HCT116 (cell line): ENCODE data around the gene SC5D. TPM values are rescaled to one million over a fixed set of nuclear protein-coding genes. Genes with fewer than 3 reads are reported as not detected.

ENCODE experiments used
- ATAC-seq: fragments of 200-7000 bp; cut with Tn5 transposase; 2 replicates; pipeline ENCODE4 v1.9.1; 2020; ENCODE audit warnings: mild to moderate bottlenecking, moderate library complexity
- BruUV-seq: library from RNA; stranded (reverse); fragments of 400-500 nt; replicated peaks from 2 replicates; lab custom pipeline; 2021; lab: Mats Ljungman, UMichigan
- CTCF ChIA-PET: fragments of 300-600 bp; sonication (Branson Sonifier 250); formaldehyde crosslinking; loops from one replicate; lab custom pipeline; 2021; ENCODE audit warnings: antibody characterized with exemption; lab: Charles Lee
- POLR2A ChIA-PET: fragments of 300-600, 350-600 bp; sonication (Branson Sonifier 250); formaldehyde crosslinking; loops from one replicate; lab custom pipeline; 2021; ENCODE audit warnings: antibody characterized with exemption; lab: Charles Lee
- RAD21 ChIA-PET, 2 experiments: fragments of 300-600 bp; sonication (Branson Sonifier 250); formaldehyde crosslinking; loops; one replicate each; lab custom pipeline; 2023; ENCODE audit warnings: low total read pairs in 2 of 2; ENCODE audit not compliant: uncharacterized antibody in 2 of 2, unreplicated experiment in 2 of 2, low non-redundant PET in 1 of 2; lab: Charles Lee
- DNase-seq: peaks from one replicate; pipeline ENCODE4 v3.0.0-alpha.2; 2010; ENCODE audit warnings: low read depth, low spot score
- H2AFZ ChIP-seq: fragments of 200-600 bp; shearing (Covaris generic), sonication (generic); 2 replicates; pipeline ENCODE4 v1.6.1; 2017; ENCODE audit warnings: low read depth, mixed run types, mixed read lengths, antibody characterized with exemption, low read length; ENCODE audit not compliant: poor library complexity, severe bottlenecking
- H3K27ac ChIP-seq: 2 replicates; pipeline ENCODE4 v1.5.1; 2012; ENCODE audit warnings: low read depth, low read length
- H3K27me3 ChIP-seq: fragments of 200-600 bp; sonication (generic); 2 replicates; pipeline ENCODE4 v1.6.1; 2016; ENCODE audit warnings: mixed run types, low read length, mixed read lengths; ENCODE audit not compliant: insufficient read depth
- H3K36me3 ChIP-seq, 2 experiments: fragments of 200-500 bp in 1 of 2; fragments of 200-600 bp in 1 of 2; sonication (Bioruptor generic) in 1 of 2; sonication (generic) in 1 of 2; 2 replicates each; pipeline versions ENCODE4 v1.5.1 to v1.6.1; 2014 to 2016; ENCODE audit warnings: low read length in 2 of 2, inconsistent platforms in 1 of 2, mixed read lengths in 1 of 2, mixed run types in 1 of 2; ENCODE audit not compliant: insufficient read depth in 2 of 2, control insufficient read depth in 1 of 2
- H3K4me1 ChIP-seq, 2 experiments: fragments of 200-600 bp in 1 of 2; sonication (generic) in 1 of 2; 2 replicates each; pipeline versions ENCODE4 v1.5.1 to v1.6.1; 2012 to 2017; ENCODE audit warnings: low read length in 2 of 2, inconsistent platforms in 1 of 2, mild to moderate bottlenecking in 1 of 2, mixed read lengths in 1 of 2, mixed run types in 1 of 2, moderate library complexity in 1 of 2; ENCODE audit not compliant: insufficient read depth in 2 of 2, control insufficient read depth in 1 of 2
- H3K4me2 ChIP-seq: fragments of 200-600 bp; sonication (generic); 2 replicates; pipeline ENCODE4 v1.6.1; 2017; ENCODE audit warnings: mixed run types, low read length, mixed read lengths
- H3K4me3 ChIP-seq, 2 experiments: fragments of 200-600 bp in 1 of 2; sonication (generic) in 1 of 2; replicated peaks in 1 of 2; 2 replicates each; pipeline ENCODE4 v1.5.1; 2011 to 2016; ENCODE audit warnings: low read length in 2 of 2, control low read depth in 1 of 2, low read depth in 1 of 2, mild to moderate bottlenecking in 1 of 2, mixed read lengths in 1 of 2, mixed run types in 1 of 2
- H3K79me2 ChIP-seq: fragments of 200-600 bp; sonication (generic); 2 replicates; pipeline ENCODE4 v1.6.1; 2017; ENCODE audit warnings: mild to moderate bottlenecking, mixed run types, low read length, moderate library complexity, mixed read lengths; ENCODE audit not compliant: insufficient read depth
- H3K9ac ChIP-seq: fragments of 200-600 bp; sonication (generic); 2 replicates; pipeline ENCODE4 v1.6.1; 2016; ENCODE audit warnings: low read length, mixed read lengths
- H3K9me2 ChIP-seq: fragments of 200-600 bp; sonication (generic), shearing (Covaris generic); 2 replicates; pipeline ENCODE4 v1.6.1; 2017; ENCODE audit warnings: mixed run types, mild to moderate bottlenecking, moderate library complexity; ENCODE audit not compliant: insufficient read depth
- H3K9me3 ChIP-seq, 2 experiments: fragments of 200-500 bp in 1 of 2; fragments of 200-600 bp in 1 of 2; sonication (Bioruptor generic) in 1 of 2; sonication (generic) in 1 of 2; 2 replicates each; pipeline ENCODE4 v1.6.1; 2014 to 2017; ENCODE audit warnings: low read length in 2 of 2, mixed read lengths in 2 of 2, inconsistent platforms in 1 of 2, low read depth in 1 of 2, mild to moderate bottlenecking in 1 of 2, mixed run types in 1 of 2, moderate library complexity in 1 of 2; ENCODE audit not compliant: control insufficient read depth in 1 of 2, insufficient read depth in 1 of 2
- H4K20me1 ChIP-seq: fragments of 200-600 bp; sonication (generic), shearing (Covaris generic); 2 replicates; pipeline ENCODE4 v1.6.1; 2017; ENCODE audit warnings: mixed run types, mild to moderate bottlenecking, moderate library complexity; ENCODE audit not compliant: insufficient read depth
- CTCF ChIP-seq, 3 experiments: fragments of 200-600 bp in 1 of 3; sonication (generic) in 1 of 3; IDR thresholded peaks in 2 of 3; conservative IDR thresholded peaks in 1 of 3; 2 replicates each; pipeline ENCODE4 v1.5.1; 2012 to 2017; ENCODE audit warnings: low read depth in 2 of 3, low read length in 2 of 3, antibody characterized with exemption in 1 of 3, borderline replicate concordance in 1 of 3, control low read depth in 1 of 3, mild to moderate bottlenecking in 1 of 3, mixed read lengths in 1 of 3, mixed run types in 1 of 3, moderate library complexity in 1 of 3; ENCODE audit not compliant: insufficient read depth in 1 of 3
- ELF1 ChIP-seq: IDR thresholded peaks from 2 replicates; pipeline ENCODE4 v1.6.1; 2012; ENCODE audit warnings: low read depth, borderline replicate concordance
- RAD21 ChIP-seq: IDR thresholded peaks from 2 replicates; pipeline ENCODE4 v1.6.1; 2012; ENCODE audit warnings: low read depth, mild to moderate bottlenecking
- intact Hi-C: fragments of 100-400 bp; cut with micrococcal nuclease; formaldehyde crosslinking; loops from 2 replicates; pipeline ENCODE4 v1.10.0; 2022
- total RNA-seq: library from RNA; stranded (reverse); gene quantifications from one replicate; pipeline ENCODE4 v1.2.1, GENCODE V29; 2021; ENCODE audit not compliant: unreplicated experiment

The SC5D gene
- total RNA-seq, 1 experiment from 2014 or later: 24.1 TPM

GRCh38 chr11:121318848-121319834 is 26.6 kb downstream of the SC5D start:
- H2AFZ ChIP-seq: peak overlapping the region; percentile 29
- intact Hi-C loops: loop anchor here (1.0 kb wide), 1 partner anchor 272 kb away; no protein-coding TSS in a partner anchor
- peak; percentile 32 for DNase-seq
- H3K9me3 ChIP-seq: no peaks in the 10 kb centered on the region
- no peaks in the 10 kb centered on the region for H3K9me2 ChIP-seq
- ChIA-PET CTCF (interaction anchor here (1.0 to 1.5 kb wide), 2 partner anchors 10 to 272 kb away, joined by 3 to 18 read pairs; no protein-coding TSS in a partner anchor), POLR2A (no interaction called here), RAD21 (no interaction called here)
- ATAC-seq: peak; percentile 90
- H3K4me1 ChIP-seq: no peaks in the 10 kb centered on the region
- H3K27ac ChIP-seq: no peak overlapping the region
- peak overlapping the region; percentile 5; the same call in 1 of the 2 replicates for H3K4me2 ChIP-seq
- no peak overlapping the region for H3K9ac ChIP-seq
- H3K27me3 ChIP-seq: no peaks in the 10 kb centered on the region
- no peaks in the 10 kb centered on the region for H4K20me1 ChIP-seq
- TF ChIP-seq ELF1: no peak
- TF ChIP-seq RAD21: peak; percentile 78
- TF ChIP-seq CTCF (IDR thresholded peaks at IDR 0.05 in 2 of 3, conservative IDR thresholded peaks at IDR 0.05 in 1 of 3; ENCODE audit: borderline replicate concordance in 1 of 3, insufficient read depth in 1 of 3, low read depth in 2 of 3, low read length in 2 of 3): peak; percentile 53 to 79 (median 76); a peak in 5 of 6 replicates
- no peaks in the 10 kb centered on the region for H3K36me3 ChIP-seq
- BruUV-seq: no TSS peak
- H3K79me2 ChIP-seq: no peaks in the 10 kb centered on the region
- H3K4me3 ChIP-seq: no peak overlapping the region
